ENCODE data around the gene CGREF1.

CGREF1 gene

GRCh38 chr2:27086090-27086723 lies 32.7 kb downstream of the CGREF1 start:
- peak; percentile 89 for DNase-seq

DNA sequence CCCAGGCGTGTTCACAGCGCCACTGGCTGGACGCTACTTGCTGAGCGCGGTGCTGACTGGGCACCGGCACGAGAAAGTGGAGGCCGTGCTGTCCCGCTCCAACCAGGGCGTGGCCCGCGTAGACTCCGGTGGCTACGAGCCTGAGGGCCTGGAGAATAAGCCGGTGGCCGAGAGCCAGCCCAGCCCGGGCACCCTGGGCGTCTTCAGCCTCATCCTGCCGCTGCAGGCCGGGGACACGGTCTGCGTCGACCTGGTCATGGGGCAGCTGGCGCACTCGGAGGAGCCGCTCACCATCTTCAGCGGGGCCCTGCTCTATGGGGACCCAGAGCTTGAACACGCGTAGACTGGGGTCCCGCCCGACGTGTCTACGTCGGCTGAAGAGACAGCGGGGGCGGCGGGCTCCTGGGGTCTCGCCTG lies 33.2 kb downstream of the CGREF1 start:
- DNase-seq: peak; percentile 55

GRCh38 chr2:27085062-27085672 lies 33.8 kb downstream of the CGREF1 start:
- no peak for DNase-seq

DNA sequence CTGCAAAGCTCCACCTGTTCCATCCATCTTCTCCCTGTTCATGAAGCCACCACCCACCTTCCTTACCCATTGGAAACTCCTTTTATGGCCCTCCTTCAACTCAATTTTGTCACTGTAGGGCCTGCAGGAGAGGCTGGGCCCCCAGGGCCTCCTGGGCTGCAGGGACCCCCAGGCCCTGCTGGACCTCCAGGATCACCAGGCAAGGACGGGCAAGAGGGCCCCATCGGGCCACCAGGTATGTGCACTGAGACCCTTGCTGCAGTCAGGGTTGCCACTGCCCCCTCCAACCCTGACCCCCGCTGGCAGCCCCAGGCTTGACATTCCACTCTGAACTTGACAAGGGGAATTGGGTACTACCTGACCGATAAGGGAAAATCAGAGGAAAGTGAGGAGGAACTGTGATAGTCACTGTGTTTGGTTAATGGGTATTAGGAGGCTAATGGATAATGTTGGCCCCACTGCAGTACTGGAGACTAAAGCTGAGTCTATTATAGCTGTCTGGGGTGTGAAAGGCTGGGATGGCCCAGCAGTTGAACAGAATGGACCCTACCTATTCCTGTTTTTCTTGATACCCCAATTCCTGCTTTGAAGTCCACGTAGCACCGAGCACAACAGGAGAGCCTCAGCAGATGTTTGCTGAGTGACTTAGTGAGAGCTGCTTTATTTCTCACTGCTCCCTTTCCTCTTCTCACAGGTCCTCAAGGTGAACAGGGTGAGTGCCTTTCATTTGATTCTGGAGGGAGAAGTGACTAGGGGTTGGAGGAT lies 34.4 kb downstream of the CGREF1 start:
- no peak for DNase-seq

- peak; percentile 9 for DNase-seq
Measured at GRCh38 chr2:27083410-27084296, 35.3 kb downstream of the CGREF1 start.

DNA sequence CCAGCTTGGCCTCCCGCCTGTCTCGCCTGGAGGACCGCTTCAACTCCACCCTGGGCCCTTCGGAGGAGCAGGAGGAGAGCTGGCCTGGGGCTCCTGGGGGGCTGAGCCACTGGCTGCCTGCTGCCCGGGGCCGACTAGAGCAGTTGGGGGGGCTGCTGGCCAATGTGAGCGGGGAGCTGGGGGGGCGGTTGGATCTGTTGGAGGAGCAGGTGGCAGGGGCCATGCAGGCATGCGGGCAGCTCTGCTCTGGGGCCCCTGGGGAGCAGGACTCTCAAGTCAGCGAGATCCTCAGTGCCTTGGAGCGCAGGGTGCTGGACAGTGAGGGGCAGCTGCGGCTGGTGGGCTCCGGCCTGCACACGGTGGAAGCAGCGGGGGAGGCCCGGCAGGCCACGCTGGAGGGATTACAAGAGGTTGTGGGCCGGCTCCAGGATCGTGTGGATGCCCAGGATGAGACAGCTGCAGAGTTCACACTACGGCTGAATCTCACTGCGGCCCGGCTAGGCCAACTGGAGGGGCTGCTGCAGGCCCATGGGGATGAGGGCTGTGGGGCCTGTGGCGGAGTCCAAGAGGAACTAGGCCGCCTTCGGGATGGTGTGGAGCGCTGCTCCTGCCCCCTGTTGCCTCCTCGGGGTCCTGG lies 36.0 kb downstream of the CGREF1 start:
- no peak for DNase-seq

DNA sequence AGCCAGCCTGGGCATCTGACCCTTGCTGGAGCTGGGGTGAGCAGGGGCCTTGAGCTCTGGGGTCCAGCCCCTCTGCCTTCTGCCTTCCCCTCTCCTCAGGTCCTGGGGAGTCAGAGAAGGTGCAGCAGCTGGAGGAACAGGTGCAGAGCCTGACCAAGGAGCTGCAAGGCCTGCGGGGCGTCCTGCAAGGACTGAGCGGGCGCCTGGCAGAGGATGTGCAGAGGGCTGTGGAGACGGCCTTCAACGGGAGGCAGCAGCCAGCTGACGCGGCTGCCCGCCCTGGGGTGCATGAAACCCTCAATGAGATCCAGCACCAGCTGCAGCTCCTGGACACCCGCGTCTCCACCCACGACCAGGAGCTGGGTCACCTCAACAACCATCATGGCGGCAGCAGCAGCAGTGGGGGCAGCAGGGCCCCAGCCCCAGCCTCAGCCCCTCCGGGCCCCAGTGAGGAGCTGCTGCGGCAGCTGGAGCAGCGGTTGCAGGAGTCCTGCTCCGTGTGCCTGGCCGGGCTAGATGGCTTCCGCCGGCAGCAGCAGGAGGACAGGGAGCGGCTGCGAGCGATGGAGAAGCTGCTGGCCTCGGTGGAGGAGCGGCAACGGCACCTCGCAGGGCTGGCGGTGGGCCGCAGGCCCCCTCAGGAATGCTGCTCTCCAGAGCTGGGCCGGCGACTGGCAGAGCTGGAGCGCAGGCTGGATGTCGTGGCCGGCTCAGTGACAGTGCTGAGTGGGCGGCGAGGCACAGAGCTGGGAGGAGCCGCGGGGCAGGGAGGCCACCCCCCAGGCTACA lies 36.8 kb downstream of the CGREF1 start:
- peak; percentile 12 for DNase-seq

DNA sequence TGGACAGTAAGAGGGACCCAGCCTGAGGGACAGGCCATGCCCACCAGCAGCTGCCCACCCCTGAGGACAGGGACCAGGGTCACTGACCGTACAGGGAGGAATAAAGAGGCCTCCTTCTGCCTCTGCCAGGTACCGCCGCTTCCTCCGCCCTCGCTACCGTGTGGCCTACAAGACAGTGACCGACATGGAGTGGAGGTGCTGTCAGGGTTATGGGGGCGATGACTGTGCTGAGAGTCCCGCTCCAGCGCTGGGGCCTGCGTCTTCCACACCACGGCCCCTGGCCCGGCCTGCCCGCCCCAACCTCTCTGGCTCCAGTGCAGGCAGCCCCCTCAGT lies 38.4 kb downstream of the CGREF1 start:
- no peak for DNase-seq

DNA sequence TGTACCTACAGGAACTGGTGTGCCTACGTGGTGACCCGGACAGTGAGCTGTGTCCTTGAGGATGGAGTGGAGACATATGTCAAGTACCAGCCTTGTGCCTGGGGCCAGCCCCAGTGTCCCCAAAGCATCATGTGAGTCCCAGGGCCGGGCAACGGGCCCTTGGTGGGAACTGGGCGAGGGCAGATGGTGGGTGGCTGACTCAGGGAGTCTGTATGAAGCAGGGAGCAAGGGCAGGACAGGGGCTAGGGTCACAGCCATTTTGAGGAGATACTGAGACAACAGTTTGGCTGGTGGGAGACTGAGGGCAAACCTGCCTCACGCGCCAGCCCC lies 38.8 kb downstream of the CGREF1 start:
- no peak for DNase-seq

- no peak for DNase-seq
Measured at GRCh38 chr2:27079233-27080139, 39.4 kb downstream of the CGREF1 start.

GRCh38 chr2:27078267-27079194 lies 40.4 kb downstream of the CGREF1 start, which contains the start of gene EMILIN1:
Gene EMILIN1 (plus strand): TSS chr2:27078615. CDS start chr2:27079066, 451 bp downstream.
- no peak for DNase-seq

- no peak for DNase-seq
Measured at GRCh38 chr2:27077231-27077630, 41.7 kb downstream of the CGREF1 start.

DNA sequence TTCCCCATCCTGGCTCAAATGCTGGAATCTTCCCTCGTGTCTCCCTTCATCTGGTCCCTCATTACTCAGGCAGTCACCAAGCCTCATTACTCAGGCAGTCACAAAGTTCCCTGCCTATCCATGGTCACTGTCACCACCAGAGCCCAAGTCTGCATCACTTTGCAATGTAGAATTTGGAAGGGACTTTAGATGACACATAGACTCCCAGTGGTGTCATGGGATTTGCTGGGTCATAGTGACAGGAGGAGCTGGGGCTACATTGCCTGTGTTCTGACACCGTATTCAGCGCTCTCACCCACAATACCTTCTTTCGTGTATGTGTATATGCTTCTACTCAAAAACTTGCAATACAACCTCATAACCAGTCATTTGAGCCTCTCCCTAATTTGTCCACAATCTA lies 42.6 kb downstream of the CGREF1 start:
- DNase-seq: no peak

DNA sequence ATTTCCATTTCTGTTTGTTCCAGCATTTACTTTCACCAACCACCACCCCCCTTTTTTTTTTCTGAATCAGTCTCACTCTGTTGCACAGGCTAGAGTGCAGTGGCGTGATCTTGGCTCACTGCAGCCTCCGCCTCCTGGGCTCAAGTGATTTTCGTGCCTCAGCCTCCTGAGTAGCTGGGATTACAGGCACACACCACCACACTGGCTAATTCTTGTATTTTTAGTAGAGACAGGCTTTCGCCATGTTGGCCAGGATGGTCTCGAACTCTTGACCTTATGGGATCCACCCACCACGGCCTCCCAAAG lies 43.4 kb downstream of the CGREF1 start:
- DNase-seq: peak; percentile 46

DNA sequence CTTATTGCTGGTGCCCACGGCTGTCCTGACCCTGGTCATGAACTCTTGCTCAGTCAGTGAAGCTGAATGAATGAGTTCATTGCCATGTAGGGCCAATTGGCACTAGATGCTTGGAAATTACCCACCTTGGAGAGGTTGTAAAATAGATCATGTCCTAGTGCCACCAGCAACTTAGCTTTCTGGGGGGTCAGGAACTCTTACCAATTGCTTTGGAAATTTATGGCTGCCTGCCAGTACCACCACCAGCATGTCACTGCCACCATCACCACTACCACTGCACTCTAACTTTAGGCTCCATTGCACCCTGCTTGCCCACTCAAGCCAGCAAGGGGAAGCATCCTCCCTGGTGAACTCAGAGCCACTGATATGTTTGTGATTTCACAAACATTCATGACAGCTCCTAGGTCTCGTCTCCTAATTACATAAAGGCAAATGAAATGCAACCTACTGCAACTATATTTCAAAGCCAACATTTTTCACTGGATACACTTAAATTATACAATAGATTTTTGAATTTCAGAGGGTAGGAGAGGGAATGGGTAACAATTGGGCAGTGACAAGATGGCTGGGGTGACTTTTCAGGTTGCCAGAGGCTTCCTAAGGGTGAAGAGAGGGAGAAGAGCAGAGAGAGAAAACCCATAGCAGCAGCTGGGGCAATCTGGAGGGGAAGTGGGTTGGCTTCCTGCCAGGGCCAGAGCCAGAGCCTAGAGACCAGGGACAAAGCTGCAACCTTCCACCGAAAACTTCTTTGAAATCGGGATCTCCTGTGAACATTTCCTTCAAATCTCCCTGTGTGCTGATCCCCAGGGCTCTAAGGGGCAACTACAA lies 44.0 kb downstream of the CGREF1 start:
- DNase-seq: peak; percentile 77

- DNase-seq: peak; percentile 10
Measured at GRCh38 chr2:27073782-27074181, 45.1 kb downstream of the CGREF1 start.

- DNase-seq: no peak
Measured at GRCh38 chr2:27072920-27073319, 46.0 kb downstream of the CGREF1 start.

- DNase-seq: no peak
Measured at GRCh38 chr2:27071990-27072830, 46.7 kb downstream of the CGREF1 start.

Measured in MV-4-11 (cell line).